HG02763 (cell line): ENCODE data around the gene CADM2.

Experiments
- ATAC-seq: cut with Tn5 transposase; IDR thresholded peaks from one replicate; pipeline ENCODE4 v1.9.1; 2021; ENCODE audit warnings: mild to moderate bottlenecking, moderate library complexity; ENCODE audit not compliant: unreplicated experiment

CADM2 gene

GRCh38 chr3:85758442-85758841 lies 799.7 kb downstream of the CADM2 start:
- ATAC-seq: no peak

DNA sequence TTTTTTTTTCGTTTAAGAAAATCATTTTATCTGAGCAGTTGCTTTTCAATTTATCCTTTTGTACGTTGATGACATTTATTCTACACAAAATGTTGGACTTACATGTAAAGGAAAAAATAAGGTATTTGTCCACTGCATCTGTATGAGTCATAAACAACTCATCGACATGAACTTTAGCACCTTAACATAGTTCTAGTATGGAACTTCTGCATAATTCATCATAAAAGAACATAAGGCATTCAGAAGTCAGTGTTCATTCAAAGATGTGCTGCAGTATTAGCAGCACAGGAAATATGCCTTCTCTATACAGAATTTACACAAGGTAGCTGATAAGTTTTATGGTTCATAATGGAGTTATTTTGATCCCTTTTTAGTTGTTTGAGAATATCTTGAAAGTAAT lies 801.6 kb downstream of the CADM2 start:
- no peak for ATAC-seq

- ATAC-seq: no peak
Measured at GRCh38 chr3:85780806-85781205, 822.0 kb downstream of the CADM2 start.

DNA sequence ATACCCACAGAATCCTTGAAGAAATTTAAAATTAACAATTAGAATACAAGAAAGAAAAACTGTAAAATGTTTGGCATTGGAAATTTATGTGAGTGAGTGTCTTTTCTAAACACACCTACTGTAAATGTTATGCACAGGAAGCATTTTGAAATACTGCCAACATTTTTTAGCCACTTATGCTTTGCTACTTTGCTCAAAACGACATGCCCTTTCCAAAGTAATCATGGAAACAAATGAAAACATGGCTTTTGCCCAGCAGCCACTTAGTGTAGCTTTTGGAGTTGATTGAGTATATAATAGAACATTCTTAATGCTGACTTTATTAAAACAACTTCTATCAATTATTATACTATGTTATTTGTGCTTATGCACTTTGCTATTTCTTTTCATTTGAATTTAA lies 823.0 kb downstream of the CADM2 start:
- no peak for ATAC-seq

DNA sequence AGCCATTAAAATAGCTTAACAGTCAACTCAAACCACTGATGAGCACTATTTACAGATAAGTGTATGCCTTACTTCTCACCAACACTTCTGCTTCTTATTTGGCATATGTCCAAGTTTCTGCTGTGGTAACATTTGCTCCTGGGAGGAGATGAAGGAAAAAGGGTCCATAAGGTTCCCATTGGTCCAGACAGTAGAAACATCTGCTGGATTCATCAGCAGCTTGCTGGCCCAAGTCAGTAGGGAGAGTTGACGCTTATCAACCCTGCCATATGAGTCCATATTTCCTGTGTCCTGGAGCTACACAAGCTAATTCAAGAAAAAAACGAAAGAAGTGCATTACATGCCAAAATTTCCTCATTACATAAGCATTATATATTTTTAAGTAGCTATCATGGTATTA lies 824.5 kb downstream of the CADM2 start:
- no peak for ATAC-seq

DNA sequence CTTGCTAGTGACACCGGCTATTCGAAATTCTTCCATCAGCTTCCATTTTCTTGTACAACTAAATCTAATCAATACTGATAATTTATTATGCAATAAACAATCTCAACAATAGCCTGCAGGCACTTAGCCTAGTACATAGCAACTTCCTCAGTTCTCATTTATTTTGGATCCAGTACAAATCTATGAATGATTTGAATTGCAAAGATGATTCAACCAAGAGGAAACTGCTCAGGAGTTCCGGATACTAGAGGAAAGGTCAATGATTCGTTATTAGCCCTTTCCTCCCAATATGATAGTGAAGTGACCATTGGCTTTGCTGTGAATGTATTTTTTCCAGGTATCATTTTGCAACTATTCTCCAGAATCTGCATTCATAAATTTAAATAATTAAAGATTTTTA lies 827.0 kb downstream of the CADM2 start:
- no peak for ATAC-seq

DNA sequence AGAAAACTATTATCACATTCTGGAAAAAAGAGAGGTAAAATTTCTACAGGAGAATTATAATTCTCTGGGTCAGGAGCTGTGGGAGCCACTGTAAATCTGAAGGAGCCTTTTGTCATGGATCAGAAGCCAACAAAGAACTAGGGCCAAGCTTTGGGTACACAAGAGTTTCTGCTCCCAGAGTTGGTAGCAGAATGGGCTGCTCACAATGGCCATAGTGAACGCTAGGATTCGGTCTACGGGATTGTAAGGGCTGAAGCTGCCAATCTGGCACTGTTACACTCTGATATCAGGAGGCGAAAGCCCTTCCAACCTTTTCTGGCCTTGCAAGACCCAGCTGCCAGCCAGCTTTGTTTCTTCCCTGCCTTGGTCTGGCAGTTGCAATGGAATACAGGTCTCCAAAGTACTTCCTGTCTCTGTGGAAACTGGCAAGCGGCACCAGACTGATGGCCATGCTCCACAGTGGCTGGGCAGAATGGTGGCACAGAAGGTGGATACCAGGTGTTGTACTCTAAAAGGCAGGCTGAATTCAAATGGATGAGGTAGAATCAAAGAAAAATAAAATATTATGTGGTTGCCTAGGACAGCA lies 831.7 kb downstream of the CADM2 start:
- ATAC-seq: no peak

GRCh38 chr3:85796140-85796539 lies 837.4 kb downstream of the CADM2 start:
- no peak for ATAC-seq

DNA sequence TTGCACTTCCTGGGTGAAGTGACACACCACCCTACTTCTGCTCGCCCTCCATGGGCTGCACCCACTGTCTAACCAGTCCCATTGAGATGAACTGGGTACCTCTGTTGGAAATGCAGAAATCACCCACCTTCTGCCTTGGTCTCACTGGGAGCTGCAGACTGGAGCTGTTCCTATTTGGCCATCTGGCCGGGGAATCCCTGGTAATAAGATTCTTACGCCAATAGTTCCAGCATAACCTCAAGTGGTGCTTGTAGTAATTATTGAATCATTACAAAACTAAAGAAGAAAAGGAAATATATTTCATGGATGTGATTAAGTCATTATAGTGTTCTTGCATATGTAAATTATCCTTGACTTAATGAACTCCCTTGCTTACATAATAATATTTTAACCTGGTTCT lies 841.9 kb downstream of the CADM2 start:
- ATAC-seq: no peak

- no peak for ATAC-seq
Measured at GRCh38 chr3:85801955-85802354, 843.2 kb downstream of the CADM2 start.

- ATAC-seq: no peak
Measured at GRCh38 chr3:85808755-85809154, 850.0 kb downstream of the CADM2 start.

GRCh38 chr3:85821130-85821756 lies 862.5 kb downstream of the CADM2 start:
- peak; percentile 57 for ATAC-seq

- no peak for ATAC-seq
Measured at GRCh38 chr3:85835857-85836440, 877.2 kb downstream of the CADM2 start.

DNA sequence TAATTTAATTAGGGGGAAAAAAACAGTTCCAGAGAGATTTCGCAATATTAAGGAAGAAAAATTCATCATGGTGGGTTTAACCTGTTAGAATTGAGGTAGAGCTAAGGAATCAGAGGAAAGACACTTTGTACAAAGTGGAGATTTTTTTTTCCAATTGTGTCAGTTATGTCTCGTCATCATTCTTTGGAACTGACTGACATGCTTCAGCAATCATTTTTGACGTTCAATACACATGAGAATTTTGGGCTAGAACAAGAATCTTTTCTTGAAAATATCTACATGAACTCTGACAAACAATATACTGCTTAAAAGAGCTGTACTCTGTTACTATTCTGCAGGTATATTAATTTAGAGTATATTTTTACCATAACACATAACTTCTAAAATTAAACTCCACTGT lies 878.6 kb downstream of the CADM2 start:
- ATAC-seq: no peak

- ATAC-seq: no peak
Measured at GRCh38 chr3:85838921-85839320, 880.1 kb downstream of the CADM2 start.

GRCh38 chr3:85842081-85842480 lies 883.3 kb downstream of the CADM2 start:
- no peak for ATAC-seq

DNA sequence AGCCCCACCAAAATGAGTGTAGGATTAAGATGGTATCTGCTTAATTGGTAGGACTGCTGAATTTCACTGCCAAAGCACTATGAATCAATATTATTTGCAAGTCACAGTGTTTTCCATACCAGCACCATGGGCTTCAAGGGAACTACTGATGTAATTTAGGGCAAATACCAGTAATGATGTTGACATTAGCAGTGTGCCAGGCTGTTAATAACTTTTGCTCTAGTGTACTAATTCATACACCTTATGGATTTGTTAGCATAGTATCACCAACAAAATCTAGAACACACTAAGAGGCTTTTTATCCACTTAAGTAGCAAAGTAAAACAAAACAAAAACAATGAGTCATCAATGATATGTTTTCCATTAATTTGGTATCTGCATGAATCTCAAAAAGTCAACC lies 888.2 kb downstream of the CADM2 start:
- no peak for ATAC-seq

DNA sequence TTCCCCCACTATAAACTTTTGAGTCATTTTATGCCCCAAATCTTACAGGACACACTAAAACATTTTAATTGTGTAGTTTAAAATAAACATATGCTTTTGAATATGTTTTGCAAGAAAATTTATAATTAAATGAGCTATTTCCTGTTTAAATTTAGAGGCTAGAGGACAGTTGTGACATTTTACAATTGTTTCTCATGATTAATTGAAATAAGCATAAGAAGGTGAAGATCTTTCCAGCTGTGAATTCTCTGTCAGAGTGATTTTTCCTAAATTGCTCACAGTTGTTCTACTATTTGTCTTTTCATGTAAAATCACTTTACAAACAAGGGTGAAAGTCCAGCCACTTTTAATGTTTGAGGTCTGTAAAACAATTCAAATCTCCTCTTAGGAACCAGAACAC lies 892.3 kb downstream of the CADM2 start:
- no peak for ATAC-seq

GRCh38 chr3:85853805-85854204 lies 895.0 kb downstream of the CADM2 start:
- ATAC-seq: no peak

DNA sequence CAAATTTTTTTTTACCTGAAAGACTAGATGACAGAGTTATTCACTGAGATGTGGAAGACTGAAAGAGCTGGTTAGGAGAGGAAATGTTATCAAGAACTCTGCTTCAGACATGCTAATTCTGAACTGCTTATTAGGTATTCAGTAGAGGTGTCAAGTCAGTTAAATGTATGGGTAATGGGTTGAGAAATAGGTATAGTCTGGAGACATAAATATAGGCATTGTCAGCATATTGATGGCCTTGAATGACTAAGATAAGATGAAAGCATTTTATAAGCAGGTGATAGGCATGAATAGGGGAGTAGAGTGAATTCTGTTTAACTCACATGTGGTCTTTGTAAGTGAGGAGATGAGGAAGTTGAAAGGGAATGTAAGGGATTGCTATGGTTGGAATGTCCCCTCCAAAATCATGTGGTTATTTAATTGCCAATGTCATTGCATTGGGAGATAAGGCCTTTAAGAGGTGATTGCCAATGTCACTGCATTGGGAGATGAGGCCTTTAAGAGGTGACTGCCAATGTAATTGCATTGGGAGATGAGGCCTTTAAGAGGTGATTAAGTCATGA lies 904.2 kb downstream of the CADM2 start:
- ATAC-seq: no peak

- no peak for ATAC-seq
Measured at GRCh38 chr3:85864896-85865295, 906.1 kb downstream of the CADM2 start.

GRCh38 chr3:85867072-85867471 lies 908.3 kb downstream of the CADM2 start:
- no peak for ATAC-seq
